CD4-positive, alpha-beta T cell treated with Interleukin-2 at 100 ng/mL for 4 hours (primary cell): Measurements from ENCODE around the gene SETBP1.

Experiments
- DNase-seq: peaks from one replicate; pipeline ENCODE4 v3.0.0-alpha.2; 2020; ENCODE audit warnings: low spot score

Gene SETBP1

GRCh38 chr18:44841752-44842587 lies 161.3 kb downstream of the SETBP1 start:
- no peak for DNase-seq

- no peak for DNase-seq
These were observed 162.1 kb downstream of the SETBP1 start for GRCh38 chr18:44842588-44843412.

GRCh38 chr18:44844486-44844885 lies 163.8 kb downstream of the SETBP1 start:
- DNase-seq, result no peak

- DNase-seq, result no peak
These were observed 165.8 kb downstream of the SETBP1 start for GRCh38 chr18:44846450-44846849.

GRCh38 chr18:44848644-44849335 lies 168.1 kb downstream of the SETBP1 start:
- DNase-seq, result no peak

- no peak for DNase-seq
These were observed 168.7 kb downstream of the SETBP1 start for GRCh38 chr18:44849361-44849760.

- DNase-seq, result no peak
These were observed 169.3 kb downstream of the SETBP1 start for GRCh38 chr18:44850001-44850400.

GRCh38 chr18:44851856-44852621 lies 171.4 kb downstream of the SETBP1 start:
- DNase-seq, result no peak

GRCh38 chr18:44852818-44853217 lies 172.1 kb downstream of the SETBP1 start:
- no peak for DNase-seq

- DNase-seq, result no peak
These were observed 172.7 kb downstream of the SETBP1 start for GRCh38 chr18:44853430-44853829.

GRCh38 chr18:44855681-44856080 lies 175.0 kb downstream of the SETBP1 start:
- DNase-seq, result no peak

- no peak for DNase-seq
These were observed 175.5 kb downstream of the SETBP1 start for GRCh38 chr18:44856157-44856556.

GRCh38 chr18:44857081-44857480 lies 176.4 kb downstream of the SETBP1 start:
- no peak for DNase-seq

- DNase-seq, result no peak
These were observed 177.2 kb downstream of the SETBP1 start for GRCh38 chr18:44857744-44858491.

GRCh38 chr18:44859263-44859662 lies 178.6 kb downstream of the SETBP1 start:
- no peak for DNase-seq

- no peak for DNase-seq
These were observed 179.2 kb downstream of the SETBP1 start for GRCh38 chr18:44859751-44860439.

GRCh38 chr18:44862112-44862511 lies 181.4 kb downstream of the SETBP1 start:
- no peak for DNase-seq

- no peak for DNase-seq
These were observed 185.4 kb downstream of the SETBP1 start for GRCh38 chr18:44866103-44866502.

- no peak for DNase-seq
These were observed 188.8 kb downstream of the SETBP1 start for GRCh38 chr18:44869533-44869932.
